BJ (cell line): ENCODE results near the gene PDE1C. TPM values are rescaled to one million over a fixed set of nuclear protein-coding genes. Genes with fewer than 3 reads are reported as not detected.

Source experiments
- CTCF ChIA-PET: fragments of 350-600 bp; formaldehyde crosslinking; extraction: SDS; loops from one replicate; lab custom pipeline; 2021; ENCODE audit warnings: antibody characterized with exemption, inconsistent platforms; lab: Yijun Ruan, JAX
- POLR2A ChIA-PET: fragments of 300-600 bp; sonication (Branson Sonifier 250); formaldehyde crosslinking; extraction: SDS; loops from one replicate; lab custom pipeline; 2021; ENCODE audit warnings: antibody characterized with exemption; lab: Charles Lee
- DNase-seq: peaks from one replicate; pipeline ENCODE4 v3.0.0-alpha.2; 2011; ENCODE audit warnings: low read depth
- H3K27me3 ChIP-seq: 2 replicates; pipeline ENCODE4 v1.6.0; 2011; ENCODE audit warnings: low read length; ENCODE audit not compliant: control insufficient read depth, insufficient read depth
- H3K36me3 ChIP-seq: 2 replicates; pipeline ENCODE4 v1.5.1; 2011; ENCODE audit warnings: low read length; ENCODE audit not compliant: control insufficient read depth, insufficient read depth
- H3K4me3 ChIP-seq: 2 replicates; pipeline ENCODE4 v1.5.1; 2011; ENCODE audit warnings: low read depth, mild to moderate bottlenecking, control low read depth, low read length
- CTCF ChIP-seq: IDR thresholded peaks from 2 replicates; pipeline ENCODE4 v1.5.1; 2011; ENCODE audit warnings: low read depth, mild to moderate bottlenecking, control low read depth, inconsistent platforms, low read length, moderate library complexity; ENCODE audit not compliant: insufficient read depth
- polyA plus RNA-seq: library from polyadenylated mRNA; depleted of rRNA; stranded (reverse); fragments of >200 nt; gene quantifications from 2 replicates; pipeline ENCODE4 v1.2.3, GENCODE V29; 2011

The PDE1C gene
- polyA plus RNA-seq, 1 experiment: 19.6 TPM

GRCh38 chr7:32062150-32062549 lies 8.1 kb downstream of the PDE1C start:
- POLR2A ChIA-PET: no interaction called here
- H3K4me3 ChIP-seq: no peak overlapping the region
- DNase-seq: no peak
- H3K36me3 ChIP-seq: no peaks in the 10 kb centered on the region
- no peaks in the 10 kb centered on the region for H3K27me3 ChIP-seq
- peak; percentile 48 for TF ChIP-seq CTCF
- CTCF ChIA-PET: interaction anchor here (0.8 to 1.5 kb wide), 4 partner anchors 8 to 195 kb away, joined by 3 to 4 read pairs (median 3); partner anchors contain the start of gene PDE1C

- CTCF ChIA-PET: interaction anchor here (1.0 kb wide), 1 partner anchor 109 kb away, joined by 3 read pairs; no protein-coding TSS in a partner anchor
- POLR2A ChIA-PET: no interaction called here
- no peak for TF ChIP-seq CTCF
- H3K4me3 ChIP-seq: no peak overlapping the region
- no peak for DNase-seq
- no peaks in the 10 kb centered on the region for H3K36me3 ChIP-seq
- H3K27me3 ChIP-seq: no peaks in the 10 kb centered on the region
Measured at GRCh38 chr7:32061346-32061745, 8.9 kb downstream of the PDE1C start.

- Histone ChIP-seq H3K27me3 (no peaks in the 10 kb centered on the region), H3K4me3 (no peak overlapping the region; the same call in 1 of the 2 replicates), H3K36me3 (no peaks in the 10 kb centered on the region)
- CTCF ChIA-PET: interaction anchor here (0.7 to 1.4 kb wide), 4 partner anchors 11 to 110 kb away, joined by 3 to 5 read pairs (median 4); no protein-coding TSS in a partner anchor
- POLR2A ChIA-PET: no interaction called here
- no peak for TF ChIP-seq CTCF
- peak; percentile 76 for DNase-seq
Measured at GRCh38 chr7:32059289-32060011, 10.8 kb downstream of the PDE1C start.

GRCh38 chr7:32058002-32058401 lies 12.2 kb downstream of the PDE1C start:
- TF ChIP-seq CTCF: no peak
- no peak for DNase-seq
- Histone ChIP-seq H3K4me3 (no peak overlapping the region), H3K27me3 (no peaks in the 10 kb centered on the region), H3K36me3 (no peaks in the 10 kb centered on the region)
- ChIA-PET CTCF (no interaction called here), POLR2A (no interaction called here)

- CTCF ChIA-PET: interaction anchor here (0.6 kb wide), 1 partner anchor 309 kb away, joined by 3 read pairs; no protein-coding TSS in a partner anchor
- no peaks in the 10 kb centered on the region for H3K36me3 ChIP-seq
- TF ChIP-seq CTCF: no peak
Measured at GRCh38 chr7:32056767-32057166, 13.4 kb downstream of the PDE1C start.

More at GRCh38 chr7:32056767-32057166, 13.4 kb downstream of the PDE1C start:
- no peak overlapping the region for H3K4me3 ChIP-seq
- POLR2A ChIA-PET: no interaction called here
- no peak for DNase-seq
- H3K27me3 ChIP-seq: no peaks in the 10 kb centered on the region
